A549 (cell line): Measurements from ENCODE around the gene ACYP2. TPM values are rescaled to one million over a fixed set of nuclear protein-coding genes. Genes with fewer than 3 reads are reported as not detected.

Experiments
- ATAC-seq, 2 experiments: fragments of 200-7000 bp in 1 of 2; fragments of >200 bp in 1 of 2; cut with Nextera tagmentation in 1 of 2; cut with Tn5 transposase in 1 of 2; 3 replicates each; pipeline versions ENCODE4 v1.8.0 to v1.9.1; 2018 to 2020; ENCODE audit warnings: mild to moderate bottlenecking in 1 of 2, moderate library complexity in 1 of 2
- CTCF ChIA-PET: fragments of 300-600 bp; sonication (Branson Sonifier 250); formaldehyde crosslinking; extraction: SDS; loops from one replicate; lab custom pipeline; 2021; ENCODE audit warnings: antibody characterized with exemption, inconsistent platforms; lab: Yijun Ruan, JAX
- POLR2A ChIA-PET: fragments of 350-600 bp; formaldehyde crosslinking; extraction: SDS; loops from one replicate; lab custom pipeline; 2021; ENCODE audit warnings: antibody characterized with exemption, inconsistent platforms; lab: Yijun Ruan, JAX
- DNase-seq, 2 experiments: peaks; one replicate each; pipeline versions ENCODE4 v3.0.0 to v3.0.0-alpha.2; 2011 to 2016; ENCODE audit warnings: low read depth in 1 of 2, low spot score in 1 of 2
- FAIRE-seq: peaks from 2 replicates; lab custom pipeline; 2011; peaks lifted over from hg19 to GRCh38; lab: Jason Lieb, UNC
- H3K27ac ChIP-seq, 2 experiments: fragments of >200 bp; sonication (Bioruptor Twin); formaldehyde crosslinking; 3 replicates each; pipeline ENCODE4 v1.5.1; 2016 to 2017
- H3K4me1 ChIP-seq: fragments of >200 bp; sonication (Bioruptor Twin); formaldehyde crosslinking; 3 replicates; pipeline ENCODE4 v1.6.1; 2016
- H3K4me2 ChIP-seq: fragments of >200 bp; sonication (Bioruptor Twin); formaldehyde crosslinking; 3 replicates; pipeline ENCODE4 v1.6.1; 2016
- H3K4me3 ChIP-seq: fragments of >200 bp; sonication (Bioruptor Twin); formaldehyde crosslinking; 3 replicates; pipeline ENCODE4 v1.5.1; 2016
- H3K9me3 ChIP-seq: fragments of >200 bp; sonication (Bioruptor Twin); formaldehyde crosslinking; 3 replicates; pipeline ENCODE4 v1.6.1; 2016
- CBX2 ChIP-seq: fragments of 200-600 bp; sonication (generic); IDR thresholded peaks from 2 replicates; pipeline ENCODE4 v1.6.1; 2016; ENCODE audit warnings: low read depth, mild to moderate bottlenecking, borderline replicate concordance
- CEBPB ChIP-seq, 2 experiments: fragments of >200 bp in 1 of 2; sonication (Bioruptor Twin) in 1 of 2; formaldehyde crosslinking in 1 of 2; IDR thresholded peaks; 2 replicates each; pipeline ENCODE4 v1.6.1; 2012 to 2016
- EHF ChIP-seq: fragments of 250-450 bp; sonication (Bioruptor Pico); IDR thresholded peaks from 2 replicates; pipeline ENCODE4 v1.5.0; 2020; ENCODE audit warnings: mild to moderate bottlenecking
- EHMT2 ChIP-seq: fragments of 200-600 bp; sonication (generic); IDR thresholded peaks from 2 replicates; pipeline ENCODE4 v1.6.1; 2016; ENCODE audit warnings: antibody characterized with exemption, low read depth, mild to moderate bottlenecking, moderate library complexity
- FOSB ChIP-seq: fragments of 250-450 bp; sonication (Bioruptor Pico); IDR thresholded peaks from 2 replicates; pipeline ENCODE4 v1.5.0; 2020; ENCODE audit warnings: mild to moderate bottlenecking, moderate library complexity
- FOSL2 ChIP-seq, 2 experiments: fragments of 450-650 bp in 1 of 2; fragments of >200 bp in 1 of 2; sonication (Bioruptor Twin) in 1 of 2; formaldehyde crosslinking; IDR thresholded peaks; 2 replicates each; pipeline versions ENCODE4 v1.5.0 to v1.6.1; 2016 to 2020; ENCODE audit warnings: mild to moderate bottlenecking in 1 of 2, moderate library complexity in 1 of 2
- FOXS1 ChIP-seq: fragments of 250-450 bp; sonication (Bioruptor Pico); IDR thresholded peaks from 2 replicates; pipeline ENCODE4 v1.5.0; 2020; ENCODE audit warnings: mild to moderate bottlenecking, moderate library complexity
- GATA3 ChIP-seq: IDR thresholded peaks from 2 replicates; pipeline ENCODE4 v1.6.1; 2012; ENCODE audit warnings: borderline replicate concordance
- HDAC2 ChIP-seq: fragments of 200-600 bp; sonication (generic); IDR thresholded peaks from 2 replicates; pipeline ENCODE4 v1.6.1; 2016
- HEYL ChIP-seq: fragments of 250-450 bp; sonication (Bioruptor Pico); IDR thresholded peaks from 2 replicates; pipeline ENCODE4 v1.8.0; 2021; ENCODE audit warnings: mild to moderate bottlenecking, moderate library complexity
- HOXB13 ChIP-seq: fragments of 250-450 bp; sonication (Bioruptor Pico); IDR thresholded peaks from 2 replicates; pipeline ENCODE4 v1.5.0; 2020; ENCODE audit warnings: low read depth, mild to moderate bottlenecking, moderate library complexity
- KDM5A ChIP-seq: fragments of 200-600 bp; sonication (generic); IDR thresholded peaks from 2 replicates; pipeline ENCODE4 v1.6.1; 2016; ENCODE audit warnings: antibody characterized with exemption, mild to moderate bottlenecking
- MAFK ChIP-seq: fragments of 450-650 bp; IDR thresholded peaks from 2 replicates; pipeline ENCODE4 v1.6.1; 2014; ENCODE audit not compliant: partially characterized antibody
- MAZ ChIP-seq: fragments of 150-350 bp; IDR thresholded peaks from 2 replicates; pipeline ENCODE4 v1.6.1; 2014; ENCODE audit warnings: antibody characterized with exemption, low read depth, low read length, borderline replicate concordance
- NR3C1 ChIP-seq: fragments of >200 bp; sonication (Bioruptor Twin); formaldehyde crosslinking; IDR thresholded peaks from 3 replicates; pipeline ENCODE4 v1.6.1; 2017
- PHF8 ChIP-seq: fragments of 200-600 bp; sonication (generic); IDR thresholded peaks from 2 replicates; pipeline ENCODE4 v1.6.1; 2016; ENCODE audit warnings: low read depth, mild to moderate bottlenecking, antibody characterized with exemption, moderate library complexity, borderline replicate concordance
- POLR2AphosphoS2 ChIP-seq: conservative IDR thresholded peaks from 2 replicates; pipeline ENCODE4 v1.6.1; 2012; ENCODE audit warnings: low read length, improper control_type of control experiment, inconsistent platforms
- RAD21 ChIP-seq, 2 experiments: fragments of >200 bp in 1 of 2; sonication (Bioruptor Twin) in 1 of 2; formaldehyde crosslinking in 1 of 2; IDR thresholded peaks in 1 of 2; conservative IDR thresholded peaks in 1 of 2; 2 replicates in 1 of 2; 3 replicates in 1 of 2; pipeline ENCODE4 v1.6.1; 2012 to 2018; ENCODE audit warnings: inconsistent platforms in 1 of 2
- RFX5 ChIP-seq: fragments of 450-650 bp; IDR thresholded peaks from 2 replicates; pipeline ENCODE4 v1.7.1; 2014; ENCODE audit warnings: antibody characterized with exemption, mild to moderate bottlenecking, moderate library complexity
- ZFP36 ChIP-seq: fragments of 450-650 bp; IDR thresholded peaks from 2 replicates; pipeline ENCODE4 v1.6.1; 2014; ENCODE audit warnings: borderline replicate concordance; ENCODE audit not compliant: partially characterized antibody
- WGBS: methylation state at CpG from one replicate; pipeline ENCODE4 v1.1.6; 2017; ENCODE audit errors: missing lambda C conversion rate; 5-methylcytosine and 5-hydroxymethylcytosine counted together
- polyA plus RNA-seq, 4 experiments: library from polyadenylated mRNA; depleted of rRNA in 3 of 4; stranded (reverse); fragments of >200 nt; fragmentation: RNase III in 1 of 4; extraction: RNeasy Plus Mini Kit Qiagen cat#74134 plus additional on column Dnase treatment in 1 of 4; gene quantifications; 2 replicates in 3 of 4; 3 replicates in 1 of 4; pipeline ENCODE4 v1.2.3, GENCODE V29; 2011 to 2017
- TF ChIP-seq, protein P1 (sequence below): fragments of >200 bp; sonication (Bioruptor Twin); formaldehyde crosslinking; IDR thresholded peaks from 3 replicates; pipeline ENCODE4 v1.5.1; 2016
- TF ChIP-seq, protein P2 (sequence below): fragments of 250-450 bp; sonication (Bioruptor Pico); IDR thresholded peaks from 2 replicates; pipeline ENCODE4 v1.5.0; 2020; ENCODE audit warnings: low read depth, mild to moderate bottlenecking, moderate library complexity
- TF ChIP-seq, protein P3 (sequence below): IDR thresholded peaks from 2 replicates; pipeline ENCODE4 v1.6.1; 2012
- TF ChIP-seq, protein P4 (sequence below): fragments of 200-600 bp; sonication (generic); IDR thresholded peaks from 2 replicates; pipeline ENCODE4 v1.6.1; 2016; ENCODE audit warnings: antibody characterized with exemption, mild to moderate bottlenecking, moderate library complexity
- TF ChIP-seq, protein P5 (sequence below): fragments of >200 bp; sonication (Bioruptor Twin); formaldehyde crosslinking; IDR thresholded peaks from 2 replicates; pipeline ENCODE4 v1.6.1; 2016

Gene ACYP2
- polyA plus RNA-seq, 2 of the 4 experiments (the other 2 are of a cell fraction): 10.0 to 11.4 TPM

GRCh38 chr2:54239427-54239826, 124.0 kb downstream of the ACYP2 start:
- FAIRE-seq (no peak), ATAC-seq (no peak; a peak in 1 of 6 replicates), DNase-seq (no peak)
- ChIA-PET POLR2A (no interaction called here), CTCF (interaction anchor here (0.7 to 1.3 kb wide), 2 partner anchors 10 to 15 kb away, joined by 3 to 6 read pairs; no protein-coding TSS in a partner anchor)
- Histone ChIP-seq H3K4me2 (no peak overlapping the region), H3K27ac (no peak overlapping the region), H3K4me1 (no peaks in the 10 kb centered on the region), H3K9me3 (peaks cover 3% of the 10 kb centered on the region; the same call in 1 of the 3 replicates), H3K4me3 (no peak overlapping the region)
- TF ChIP-seq EHMT2 (no peak), HDAC2 (no peak), RFX5 (no peak), PHF8 (no peak), HEYL (no peak), MAFK (no peak), FOSL2 (IDR thresholded peaks at IDR 0.05) (no peak), FOSL2 (CRISPR knock-in tag; IDR thresholded peaks at IDR 0.05) (no peak), FOSB (CRISPR knock-in tag) (no peak), ZFP36 (no peak)
- TF ChIP-seq, protein P1, sequence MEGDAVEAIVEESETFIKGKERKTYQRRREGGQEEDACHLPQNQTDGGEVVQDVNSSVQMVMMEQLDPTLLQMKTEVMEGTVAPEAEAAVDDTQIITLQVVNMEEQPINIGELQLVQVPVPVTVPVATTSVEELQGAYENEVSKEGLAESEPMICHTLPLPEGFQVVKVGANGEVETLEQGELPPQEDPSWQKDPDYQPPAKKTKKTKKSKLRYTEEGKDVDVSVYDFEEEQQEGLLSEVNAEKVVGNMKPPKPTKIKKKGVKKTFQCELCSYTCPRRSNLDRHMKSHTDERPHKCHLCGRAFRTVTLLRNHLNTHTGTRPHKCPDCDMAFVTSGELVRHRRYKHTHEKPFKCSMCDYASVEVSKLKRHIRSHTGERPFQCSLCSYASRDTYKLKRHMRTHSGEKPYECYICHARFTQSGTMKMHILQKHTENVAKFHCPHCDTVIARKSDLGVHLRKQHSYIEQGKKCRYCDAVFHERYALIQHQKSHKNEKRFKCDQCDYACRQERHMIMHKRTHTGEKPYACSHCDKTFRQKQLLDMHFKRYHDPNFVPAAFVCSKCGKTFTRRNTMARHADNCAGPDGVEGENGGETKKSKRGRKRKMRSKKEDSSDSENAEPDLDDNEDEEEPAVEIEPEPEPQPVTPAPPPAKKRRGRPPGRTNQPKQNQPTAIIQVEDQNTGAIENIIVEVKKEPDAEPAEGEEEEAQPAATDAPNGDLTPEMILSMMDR: no peak
- TF ChIP-seq, protein P2, sequence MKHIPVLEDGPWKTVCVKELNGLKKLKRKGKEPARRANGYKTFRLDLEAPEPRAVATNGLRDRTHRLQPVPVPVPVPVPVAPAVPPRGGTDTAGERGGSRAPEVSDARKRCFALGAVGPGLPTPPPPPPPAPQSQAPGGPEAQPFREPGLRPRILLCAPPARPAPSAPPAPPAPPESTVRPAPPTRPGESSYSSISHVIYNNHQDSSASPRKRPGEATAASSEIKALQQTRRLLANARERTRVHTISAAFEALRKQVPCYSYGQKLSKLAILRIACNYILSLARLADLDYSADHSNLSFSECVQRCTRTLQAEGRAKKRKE (CRISPR knock-in tag): no peak
- TF ChIP-seq, protein P3, sequence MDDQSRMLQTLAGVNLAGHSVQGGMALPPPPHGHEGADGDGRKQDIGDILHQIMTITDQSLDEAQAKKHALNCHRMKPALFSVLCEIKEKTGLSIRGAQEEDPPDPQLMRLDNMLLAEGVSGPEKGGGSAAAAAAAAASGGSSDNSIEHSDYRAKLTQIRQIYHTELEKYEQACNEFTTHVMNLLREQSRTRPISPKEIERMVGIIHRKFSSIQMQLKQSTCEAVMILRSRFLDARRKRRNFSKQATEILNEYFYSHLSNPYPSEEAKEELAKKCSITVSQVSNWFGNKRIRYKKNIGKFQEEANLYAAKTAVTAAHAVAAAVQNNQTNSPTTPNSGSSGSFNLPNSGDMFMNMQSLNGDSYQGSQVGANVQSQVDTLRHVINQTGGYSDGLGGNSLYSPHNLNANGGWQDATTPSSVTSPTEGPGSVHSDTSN: no peak
- WGBS: 59% methylated on average over 1 of the region's 1 CpG

GRCh38 chr2:54240515-54241469, 125.4 kb downstream of the ACYP2 start:
- DNase-seq: no peak
- Histone ChIP-seq H3K4me3 (no peak overlapping the region), H3K9me3 (peaks cover 3% of the 10 kb centered on the region; the same call in 1 of the 3 replicates), H3K27ac (no peak overlapping the region), H3K4me1 (no peaks in the 10 kb centered on the region), H3K4me2 (no peak overlapping the region)
- ChIA-PET CTCF (interaction anchor here (1.0 kb wide), 1 partner anchor 24 kb away, joined by 3 read pairs; no protein-coding TSS in a partner anchor), POLR2A (no interaction called here)
- no peak for ATAC-seq
- WGBS: 34% methylated on average over 5 of the region's 5 CpGs
- FAIRE-seq: no peak
- no peak for TF ChIP-seq EHF (CRISPR knock-in tag)
- TF ChIP-seq, protein P3: no peak
- TF ChIP-seq FOSB (CRISPR knock-in tag): no peak
- no peak for TF ChIP-seq FOSL2 (IDR thresholded peaks at IDR 0.05)
- no peak for TF ChIP-seq FOSL2 (CRISPR knock-in tag; IDR thresholded peaks at IDR 0.05)
- no peak for TF ChIP-seq MAZ
- TF ChIP-seq, protein P4, sequence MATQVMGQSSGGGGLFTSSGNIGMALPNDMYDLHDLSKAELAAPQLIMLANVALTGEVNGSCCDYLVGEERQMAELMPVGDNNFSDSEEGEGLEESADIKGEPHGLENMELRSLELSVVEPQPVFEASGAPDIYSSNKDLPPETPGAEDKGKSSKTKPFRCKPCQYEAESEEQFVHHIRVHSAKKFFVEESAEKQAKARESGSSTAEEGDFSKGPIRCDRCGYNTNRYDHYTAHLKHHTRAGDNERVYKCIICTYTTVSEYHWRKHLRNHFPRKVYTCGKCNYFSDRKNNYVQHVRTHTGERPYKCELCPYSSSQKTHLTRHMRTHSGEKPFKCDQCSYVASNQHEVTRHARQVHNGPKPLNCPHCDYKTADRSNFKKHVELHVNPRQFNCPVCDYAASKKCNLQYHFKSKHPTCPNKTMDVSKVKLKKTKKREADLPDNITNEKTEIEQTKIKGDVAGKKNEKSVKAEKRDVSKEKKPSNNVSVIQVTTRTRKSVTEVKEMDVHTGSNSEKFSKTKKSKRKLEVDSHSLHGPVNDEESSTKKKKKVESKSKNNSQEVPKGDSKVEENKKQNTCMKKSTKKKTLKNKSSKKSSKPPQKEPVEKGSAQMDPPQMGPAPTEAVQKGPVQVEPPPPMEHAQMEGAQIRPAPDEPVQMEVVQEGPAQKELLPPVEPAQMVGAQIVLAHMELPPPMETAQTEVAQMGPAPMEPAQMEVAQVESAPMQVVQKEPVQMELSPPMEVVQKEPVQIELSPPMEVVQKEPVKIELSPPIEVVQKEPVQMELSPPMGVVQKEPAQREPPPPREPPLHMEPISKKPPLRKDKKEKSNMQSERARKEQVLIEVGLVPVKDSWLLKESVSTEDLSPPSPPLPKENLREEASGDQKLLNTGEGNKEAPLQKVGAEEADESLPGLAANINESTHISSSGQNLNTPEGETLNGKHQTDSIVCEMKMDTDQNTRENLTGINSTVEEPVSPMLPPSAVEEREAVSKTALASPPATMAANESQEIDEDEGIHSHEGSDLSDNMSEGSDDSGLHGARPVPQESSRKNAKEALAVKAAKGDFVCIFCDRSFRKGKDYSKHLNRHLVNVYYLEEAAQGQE: no peak
- TF ChIP-seq CEBPB (IDR thresholded peaks at IDR 0.05): no peak
- TF ChIP-seq MAFK: no peak
- no peak for TF ChIP-seq FOXS1
- no peak for TF ChIP-seq GATA3
- no peak for TF ChIP-seq HOXB13
- TF ChIP-seq KDM5A: no peak
- TF ChIP-seq, protein P5, sequence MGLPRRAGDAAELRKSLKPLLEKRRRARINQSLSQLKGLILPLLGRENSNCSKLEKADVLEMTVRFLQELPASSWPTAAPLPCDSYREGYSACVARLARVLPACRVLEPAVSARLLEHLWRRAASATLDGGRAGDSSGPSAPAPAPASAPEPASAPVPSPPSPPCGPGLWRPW: no peak
- no peak for TF ChIP-seq CBX2
- TF ChIP-seq NR3C1: no peak
- no peak for TF ChIP-seq POLR2AphosphoS2
- TF ChIP-seq RAD21 (conservative IDR thresholded peaks at IDR 0.05 in 1 of 2, IDR thresholded peaks at IDR 0.05 in 1 of 2): no peak
